HG03064 (cell line): ENCODE results near the gene LAMC3.

Source experiments
- ATAC-seq: cut with Tn5 transposase; IDR thresholded peaks from one replicate; pipeline ENCODE4 v1.9.1; 2021; ENCODE audit warnings: low read depth; ENCODE audit not compliant: unreplicated experiment

The LAMC3 gene

DNA sequence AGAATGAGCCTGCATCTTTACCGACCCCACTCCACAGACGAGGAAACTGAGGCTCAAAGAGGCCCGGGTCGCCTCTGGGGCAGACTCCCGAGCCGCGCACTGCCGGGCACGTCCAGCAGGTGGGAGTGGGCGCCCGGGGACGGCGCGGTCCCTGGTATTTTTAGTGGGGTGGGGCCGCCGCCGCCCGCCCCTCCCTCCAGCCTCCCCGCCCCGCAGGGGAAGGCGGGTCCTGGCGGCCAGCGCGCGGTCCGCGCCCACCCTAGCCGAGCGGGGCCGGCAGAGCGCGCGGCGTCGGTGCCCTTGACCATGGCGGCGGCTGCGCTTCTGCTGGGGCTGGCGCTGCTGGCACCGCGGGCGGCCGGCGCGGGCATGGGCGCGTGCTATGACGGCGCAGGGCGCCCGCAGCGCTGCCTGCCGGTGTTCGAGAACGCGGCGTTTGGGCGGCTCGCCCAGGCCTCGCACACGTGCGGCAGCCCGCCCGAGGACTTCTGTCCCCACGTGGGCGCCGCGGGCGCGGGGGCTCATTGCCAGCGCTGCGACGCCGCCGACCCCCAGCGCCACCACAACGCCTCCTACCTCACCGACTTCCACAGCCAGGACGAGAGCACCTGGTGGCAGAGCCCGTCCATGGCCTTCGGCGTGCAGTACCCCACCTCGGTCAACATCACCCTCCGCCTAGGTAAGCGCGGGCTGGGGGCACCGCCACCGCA is at the start of gene LAMC3:
Gene LAMC3 (plus strand): TSS at position 266 of the 710 bp plus-strand sequence. CDS start 41 bp downstream, at position 307.
- no peak for ATAC-seq

DNA sequence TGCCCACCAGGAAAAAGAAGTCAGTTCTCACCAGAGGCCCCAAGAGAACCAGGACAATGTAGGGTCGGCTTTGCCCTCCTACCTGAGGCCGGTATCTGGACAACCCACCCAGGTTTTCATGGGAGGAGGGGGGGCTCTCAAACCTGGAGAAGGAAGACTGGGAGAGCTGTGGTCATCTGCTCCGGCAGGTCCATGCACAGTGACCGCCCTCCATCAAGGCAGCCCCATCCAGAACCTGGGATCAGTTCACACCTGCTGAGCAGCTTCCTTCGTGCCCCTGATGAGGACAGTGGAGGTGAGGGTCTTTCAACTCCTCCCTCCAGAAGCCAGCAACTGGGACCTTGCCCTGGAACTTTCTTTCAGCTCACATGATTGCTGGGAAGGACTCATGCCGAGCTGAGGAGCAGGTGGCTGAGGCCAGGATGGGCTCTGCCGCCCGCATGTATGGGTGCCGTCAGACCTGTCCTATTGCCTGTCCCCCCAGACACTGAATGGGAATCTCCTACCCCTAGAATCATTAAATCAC is 49.1 kb upstream of the LAMC3 start:
- no peak for ATAC-seq

DNA sequence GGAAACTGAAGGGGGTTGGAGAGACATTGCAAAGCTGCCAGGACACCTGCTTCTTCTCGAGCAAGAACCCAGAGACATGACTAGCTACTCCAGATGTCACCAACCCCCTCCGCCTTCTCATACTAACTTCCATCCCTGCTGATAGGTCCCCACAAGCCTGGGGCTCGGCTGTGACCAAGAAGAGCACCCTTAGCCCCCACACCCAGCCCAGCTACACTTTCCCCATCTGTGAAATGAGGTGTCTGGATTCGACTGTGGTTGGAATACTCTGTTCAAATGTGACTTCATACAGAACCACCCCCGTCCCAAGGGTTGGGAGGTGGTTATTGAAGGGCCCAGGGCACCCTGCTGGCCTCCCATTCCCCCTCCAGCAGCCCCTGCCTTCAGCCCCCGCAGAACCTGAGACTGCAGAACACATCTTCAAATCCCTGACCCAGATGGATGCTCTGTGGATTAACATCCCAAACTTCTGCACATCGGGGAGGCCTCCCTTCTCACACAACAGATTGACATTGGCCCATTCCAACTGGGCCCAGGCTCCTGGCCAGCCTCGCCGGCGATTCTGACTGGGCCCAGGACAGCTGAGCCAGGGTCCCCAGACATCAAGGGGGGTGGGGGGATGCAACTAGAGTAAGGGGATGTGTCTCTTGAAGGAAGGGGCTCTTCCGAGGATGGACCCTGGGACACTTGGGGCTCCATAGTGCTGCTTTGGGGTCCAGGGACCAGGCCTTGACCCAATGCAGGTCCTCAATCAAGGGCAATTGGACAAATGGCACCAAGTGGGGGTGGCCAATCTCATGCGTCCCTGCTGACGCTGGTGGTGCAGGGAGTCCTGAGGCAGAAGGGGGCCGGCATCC is 48.2 kb upstream of the LAMC3 start:
- ATAC-seq: no peak

DNA sequence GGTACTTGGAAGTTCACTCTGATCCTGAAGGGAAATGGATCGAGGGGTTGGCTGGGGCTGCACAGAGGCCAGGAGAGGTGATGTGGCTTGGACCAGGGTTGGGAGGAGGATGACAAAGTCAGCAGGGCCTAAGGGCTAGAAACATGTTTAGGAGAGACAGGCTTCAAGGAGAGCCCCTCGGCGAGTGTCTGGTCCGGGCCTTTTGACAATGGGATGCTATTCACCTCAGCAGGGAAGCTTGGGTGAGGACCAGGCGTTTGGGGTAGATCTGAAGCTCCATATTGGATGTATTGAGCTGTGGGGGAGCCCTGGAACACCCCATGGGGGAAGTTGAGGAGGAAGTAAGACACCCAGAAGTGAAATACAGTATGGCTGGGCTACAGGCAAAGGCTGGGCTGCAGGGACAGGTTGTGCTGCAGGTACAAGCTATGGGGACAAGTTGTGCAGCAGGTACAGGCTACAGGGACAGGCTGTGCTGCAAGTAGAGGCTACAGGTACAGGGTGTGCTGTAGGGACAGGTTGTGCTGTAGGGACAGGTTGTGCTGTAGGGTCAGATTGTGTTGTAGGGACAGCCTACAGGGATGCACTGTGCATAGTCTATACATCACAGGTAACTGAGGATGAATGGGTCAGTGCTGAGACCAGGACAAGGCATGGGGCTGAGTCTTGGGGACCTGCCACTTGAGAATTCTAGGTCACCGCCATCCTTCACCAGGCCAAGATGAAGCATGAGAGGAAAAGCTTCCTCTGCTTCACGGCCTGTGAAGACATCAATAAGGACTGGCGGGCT is 47.3 kb upstream of the LAMC3 start:
- no peak for ATAC-seq

DNA sequence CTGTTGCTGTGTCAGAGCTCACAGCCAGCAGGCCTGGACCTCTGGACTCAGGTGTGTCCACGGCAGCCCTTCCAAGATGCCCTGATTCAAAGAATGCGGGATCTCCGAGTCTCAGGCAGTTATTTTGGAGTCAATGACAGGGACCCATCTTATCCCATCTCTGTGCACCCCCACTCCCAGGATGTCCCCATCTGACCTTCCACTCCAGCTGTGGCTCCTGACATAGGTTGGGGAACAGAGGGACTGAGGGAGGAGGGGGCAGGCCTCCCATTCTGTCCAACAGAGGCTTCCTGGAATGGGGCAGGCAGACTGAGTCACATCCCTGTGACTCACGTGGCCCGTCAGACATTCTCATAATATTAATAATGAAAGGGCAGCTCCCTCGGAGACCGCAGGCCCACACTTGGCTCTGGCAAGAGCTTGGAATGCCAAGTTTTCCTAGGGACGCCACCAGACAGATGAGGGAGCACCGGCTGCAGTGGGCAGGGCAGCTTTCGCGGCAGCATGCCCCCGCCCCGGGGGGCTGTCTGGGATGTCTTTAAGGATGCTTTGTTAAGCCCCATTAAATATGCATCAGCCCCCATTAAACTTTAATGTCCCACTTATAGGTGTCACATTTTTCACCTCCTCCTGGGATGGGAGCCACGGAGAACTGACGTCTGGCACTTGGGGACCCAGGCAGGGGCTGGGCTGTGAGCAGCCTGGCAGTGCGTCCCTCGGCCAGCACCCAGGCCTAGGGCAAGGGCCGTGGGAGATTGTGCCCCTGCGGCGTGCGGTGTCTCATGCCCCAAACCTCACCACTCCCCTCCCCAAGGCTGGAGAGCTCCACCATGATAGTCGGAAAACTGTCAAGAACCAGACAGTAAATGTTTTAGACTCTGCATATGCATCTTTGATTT is 46.3 kb upstream of the LAMC3 start:
- no peak for ATAC-seq

DNA sequence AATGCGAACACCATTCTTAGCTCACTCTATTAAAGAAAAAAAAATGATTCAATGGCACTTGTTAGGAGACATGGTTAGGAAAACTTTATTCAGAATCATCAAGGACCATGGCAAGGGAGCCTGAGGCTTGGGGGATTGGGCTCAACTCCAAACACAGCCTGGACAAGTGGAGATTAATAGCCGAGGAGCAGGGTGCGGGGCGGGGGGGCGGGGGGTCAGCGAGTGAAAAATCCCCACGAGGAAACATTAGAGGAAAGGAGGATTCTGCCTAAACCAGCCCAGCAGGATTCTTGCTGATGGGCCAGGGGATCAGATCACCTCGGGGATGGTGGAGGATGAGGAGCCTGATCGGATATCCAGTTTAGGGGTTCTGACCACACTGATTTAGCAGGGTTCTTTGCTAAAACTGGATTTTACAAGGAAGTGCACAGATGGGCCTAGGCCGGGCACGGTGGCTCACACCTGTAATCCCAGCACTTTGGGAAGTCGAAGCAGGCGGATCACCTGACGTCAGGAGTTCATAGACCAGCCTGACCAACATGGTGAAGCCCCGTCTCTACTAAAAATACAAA is 45.6 kb upstream of the LAMC3 start:
- no peak for ATAC-seq

DNA sequence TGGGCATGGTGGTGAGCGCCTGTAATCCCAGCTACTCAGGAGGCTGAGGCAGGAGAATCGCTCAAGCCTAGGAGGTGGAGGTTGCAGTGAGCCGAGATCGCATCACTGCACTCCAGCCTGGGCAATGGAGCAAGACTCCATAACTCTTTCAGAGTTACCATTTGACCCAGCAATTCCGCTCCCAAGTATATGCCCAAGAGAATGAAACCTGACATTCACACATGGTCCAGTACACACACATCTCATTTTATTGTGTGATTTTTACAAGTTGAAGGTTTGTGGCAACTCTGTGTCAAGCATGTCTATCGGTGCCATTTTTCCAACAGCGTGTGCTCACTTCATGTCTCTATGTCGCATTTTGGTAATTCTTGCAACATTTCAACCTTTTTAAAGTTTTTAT is 45.1 kb upstream of the LAMC3 start:
- ATAC-seq: no peak

DNA sequence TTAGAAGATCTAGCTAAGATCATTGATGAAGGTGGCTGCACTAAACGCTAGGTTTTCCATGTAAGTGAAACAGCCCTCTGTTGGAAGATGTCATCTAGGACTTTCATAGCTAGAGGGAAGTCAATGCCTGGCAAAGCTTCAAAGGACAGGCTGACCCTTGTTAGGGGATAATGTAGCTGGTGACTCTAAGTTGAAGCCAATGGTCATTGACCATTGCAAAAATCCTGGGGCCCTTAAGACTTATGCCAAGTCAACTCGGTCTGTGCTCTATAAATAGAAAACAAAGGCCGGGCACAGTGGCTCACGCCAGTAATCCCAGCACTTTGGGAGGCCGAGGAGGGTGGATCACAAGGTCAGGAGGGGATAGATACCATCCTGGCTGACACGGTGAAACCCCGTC is 43.3 kb upstream of the LAMC3 start:
- ATAC-seq: no peak

DNA sequence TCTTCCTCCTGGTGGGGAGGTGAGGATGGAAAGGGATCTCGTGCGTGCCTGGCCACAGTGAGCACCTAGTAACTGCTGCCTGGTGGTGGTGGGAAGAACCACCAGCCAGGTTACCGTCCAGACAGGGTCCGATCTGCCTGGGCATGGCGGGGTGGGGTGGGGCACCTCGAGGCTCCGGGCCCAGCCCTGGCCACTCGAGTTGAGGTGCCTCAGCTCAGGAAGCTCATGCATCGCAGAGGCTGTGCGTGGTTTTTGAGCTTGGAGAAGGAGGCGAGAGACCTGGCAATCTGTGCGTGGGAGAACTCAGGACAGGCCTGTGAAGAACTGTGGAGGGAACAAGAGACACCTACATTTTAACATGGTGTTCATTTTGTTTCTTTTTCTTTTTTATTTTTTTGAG is 38.9 kb upstream of the LAMC3 start:
- no peak for ATAC-seq

DNA sequence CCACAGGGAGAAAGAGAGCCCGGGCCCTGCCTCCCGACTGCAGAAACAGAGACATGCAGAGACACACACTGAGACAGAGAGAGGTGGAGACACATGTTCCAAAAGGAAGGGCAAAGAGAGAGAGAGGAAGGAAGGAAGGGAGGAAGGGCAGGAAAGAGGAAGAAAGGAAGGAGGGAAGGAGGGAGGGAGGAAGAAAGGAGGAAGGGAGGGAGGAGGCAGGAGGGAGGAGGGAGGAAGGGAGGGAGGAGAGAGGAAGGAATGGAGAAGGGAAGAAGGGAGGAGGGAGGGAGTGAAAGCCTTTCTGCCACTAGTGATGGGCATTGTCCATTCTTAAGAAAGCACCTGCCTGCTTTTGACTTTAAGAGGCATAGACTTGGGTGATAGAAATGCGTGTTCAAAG is 38.1 kb upstream of the LAMC3 start:
- no peak for ATAC-seq

DNA sequence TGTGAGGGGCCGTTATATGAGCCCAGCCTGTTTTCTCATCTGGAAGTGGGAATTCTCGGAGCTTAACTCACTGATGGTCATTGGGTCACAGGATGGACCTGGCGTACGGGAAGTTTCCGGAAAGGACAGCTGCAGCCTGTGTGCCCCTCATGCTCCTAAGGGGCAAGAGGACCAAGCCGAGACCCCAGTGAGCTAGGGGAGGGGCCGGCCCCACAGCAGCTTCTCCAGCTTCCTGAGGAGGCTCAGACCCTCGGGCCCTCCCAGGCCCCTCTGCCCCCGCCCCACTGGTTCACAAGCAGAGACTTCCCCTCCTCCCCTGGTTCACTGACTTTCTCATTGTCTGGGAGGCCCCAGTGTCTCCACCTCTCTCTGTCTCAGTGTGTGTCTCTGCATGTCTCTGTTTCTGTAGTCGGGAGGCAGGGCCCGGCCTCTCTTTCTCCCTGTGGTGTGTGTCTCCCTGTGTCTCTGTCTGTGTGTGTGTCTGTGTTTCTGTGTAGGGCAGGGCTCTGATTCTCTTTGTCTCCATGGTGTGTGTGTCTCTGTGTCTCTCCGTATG is 37.6 kb upstream of the LAMC3 start:
- no peak for ATAC-seq

DNA sequence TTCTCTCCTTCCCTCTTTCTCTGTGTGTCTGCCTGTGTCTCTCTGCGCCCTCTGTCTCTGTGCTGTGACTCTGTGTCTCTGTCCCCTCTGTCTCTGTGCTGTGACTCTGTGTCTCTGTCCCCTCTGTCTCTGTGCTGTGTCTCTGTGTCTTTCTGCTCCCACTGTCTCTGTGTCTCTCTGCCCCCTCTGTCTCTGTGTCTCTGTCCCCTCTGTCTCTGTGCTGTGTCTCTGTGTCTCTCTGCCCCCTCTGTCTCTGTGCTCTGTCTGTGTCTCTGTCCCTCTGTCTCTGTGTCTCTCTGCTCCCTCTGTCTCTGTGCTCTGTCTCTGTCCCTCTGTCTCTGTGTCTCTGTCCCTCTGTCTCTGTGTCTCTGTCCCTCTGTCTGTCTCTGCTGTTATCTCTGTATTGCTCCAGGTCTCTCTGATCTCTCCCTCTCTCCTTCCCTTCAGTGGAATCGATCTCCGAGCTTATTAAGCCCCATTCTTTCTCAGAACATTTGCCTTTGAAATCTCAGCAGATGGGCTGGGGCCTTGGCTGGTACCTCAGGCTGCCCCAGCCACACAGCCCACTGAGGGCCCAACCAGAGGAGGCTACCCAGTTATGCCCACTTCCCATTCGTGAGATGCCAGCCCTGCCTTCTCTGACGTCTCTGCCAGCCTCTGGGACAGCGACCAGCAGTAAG is 36.6 kb upstream of the LAMC3 start:
- no peak for ATAC-seq

DNA sequence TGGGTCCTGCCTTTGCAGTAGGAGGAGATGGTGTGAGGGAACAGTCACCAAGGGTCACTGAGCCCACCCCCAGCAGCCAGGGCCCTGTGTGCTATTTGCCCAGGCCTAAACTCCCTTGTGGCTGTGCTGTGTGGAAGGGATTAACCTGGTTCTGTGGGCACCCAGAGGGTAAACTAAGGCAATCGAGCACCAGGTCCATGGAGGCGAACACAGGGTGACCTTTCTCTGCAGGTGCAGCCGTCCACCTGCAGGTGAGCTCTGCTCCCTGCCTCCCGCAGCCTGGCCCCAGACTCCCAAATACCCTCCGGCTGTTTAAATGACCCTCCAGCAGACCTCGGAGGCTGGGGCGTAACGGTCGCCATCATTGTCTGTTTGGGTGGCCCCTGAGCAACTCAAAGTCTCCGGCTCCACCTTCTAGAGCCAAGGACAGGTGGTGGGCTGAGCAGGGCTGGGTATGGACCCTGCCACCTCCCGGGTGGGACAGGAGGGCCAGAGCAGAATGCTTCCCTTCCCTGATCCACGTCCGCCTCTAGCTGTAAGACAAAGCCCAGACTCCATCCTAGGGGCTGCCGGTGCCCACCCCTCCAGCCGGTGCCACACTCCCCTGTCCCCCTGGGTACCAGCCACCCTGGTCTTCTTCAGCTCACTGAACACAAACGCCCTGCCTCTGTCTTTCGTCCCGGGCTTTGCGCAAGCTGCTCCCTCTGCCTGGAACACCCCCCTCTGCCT is 35.9 kb upstream of the LAMC3 start:
- no peak for ATAC-seq

DNA sequence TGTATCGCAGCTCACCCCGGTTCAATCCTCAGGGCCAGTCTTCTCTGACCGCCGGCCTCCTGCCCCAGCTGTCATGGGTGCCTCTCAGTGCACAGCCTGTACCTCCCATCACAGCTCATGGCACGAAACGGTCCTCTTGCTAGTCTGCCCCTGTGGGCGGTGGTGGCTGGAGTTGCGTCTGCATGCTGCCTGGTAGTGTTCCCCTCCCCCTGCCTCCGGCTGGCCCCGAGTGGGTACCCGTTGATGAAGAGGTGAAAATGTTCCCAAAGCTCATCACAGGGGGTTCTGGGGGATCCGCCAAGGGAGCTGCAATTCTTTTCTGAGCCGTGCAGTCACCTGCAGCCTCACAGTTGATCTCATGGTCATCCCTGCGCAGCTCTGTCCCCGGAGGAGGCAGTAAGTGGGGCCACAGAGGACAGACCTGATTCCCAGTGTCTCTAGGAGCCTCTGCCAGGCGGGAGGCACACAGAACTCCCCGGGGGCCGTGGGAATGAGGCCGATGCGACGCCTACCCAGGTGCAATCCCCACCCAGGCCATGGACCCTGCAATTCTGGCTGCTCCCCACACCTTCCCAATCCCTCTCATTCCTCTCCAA is 35.2 kb upstream of the LAMC3 start:
- ATAC-seq: no peak

DNA sequence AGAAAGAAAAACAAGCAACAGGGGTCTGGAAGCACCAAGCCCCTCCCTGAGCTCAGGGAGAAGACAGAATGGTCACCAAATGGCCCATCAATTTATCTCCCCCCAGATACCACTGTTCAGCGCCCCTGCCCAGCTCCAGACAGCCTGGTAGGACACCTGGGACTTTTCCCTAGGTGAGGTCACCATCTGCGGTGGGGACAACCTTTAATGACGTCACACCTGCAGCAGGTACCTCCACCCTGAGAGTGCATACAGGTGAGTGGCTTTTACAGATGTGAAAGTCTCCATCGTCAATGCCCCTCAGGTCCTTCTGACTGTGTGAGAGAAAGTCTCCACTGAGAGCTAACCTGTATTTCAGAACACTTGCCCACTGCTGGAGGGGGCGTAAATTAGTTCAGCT is 34.3 kb upstream of the LAMC3 start:
- no peak for ATAC-seq

DNA sequence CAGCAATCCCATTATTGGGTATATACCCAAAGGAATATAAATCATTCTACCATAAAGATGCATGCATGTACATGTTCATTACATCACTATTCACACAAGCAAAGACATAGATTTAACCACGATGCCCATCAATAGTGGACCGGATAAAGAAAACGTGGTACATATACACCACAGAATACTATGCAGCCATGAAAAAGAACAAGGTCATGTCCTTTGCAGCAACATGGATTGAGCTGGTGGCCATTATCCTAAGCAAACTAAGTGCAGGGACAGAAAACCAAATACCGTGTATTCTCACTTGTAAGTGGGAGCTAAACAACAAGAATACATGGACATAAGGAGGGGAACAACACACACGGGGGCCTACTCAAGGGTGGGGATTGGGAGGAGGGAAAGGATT is 33.8 kb upstream of the LAMC3 start:
- ATAC-seq: no peak

DNA sequence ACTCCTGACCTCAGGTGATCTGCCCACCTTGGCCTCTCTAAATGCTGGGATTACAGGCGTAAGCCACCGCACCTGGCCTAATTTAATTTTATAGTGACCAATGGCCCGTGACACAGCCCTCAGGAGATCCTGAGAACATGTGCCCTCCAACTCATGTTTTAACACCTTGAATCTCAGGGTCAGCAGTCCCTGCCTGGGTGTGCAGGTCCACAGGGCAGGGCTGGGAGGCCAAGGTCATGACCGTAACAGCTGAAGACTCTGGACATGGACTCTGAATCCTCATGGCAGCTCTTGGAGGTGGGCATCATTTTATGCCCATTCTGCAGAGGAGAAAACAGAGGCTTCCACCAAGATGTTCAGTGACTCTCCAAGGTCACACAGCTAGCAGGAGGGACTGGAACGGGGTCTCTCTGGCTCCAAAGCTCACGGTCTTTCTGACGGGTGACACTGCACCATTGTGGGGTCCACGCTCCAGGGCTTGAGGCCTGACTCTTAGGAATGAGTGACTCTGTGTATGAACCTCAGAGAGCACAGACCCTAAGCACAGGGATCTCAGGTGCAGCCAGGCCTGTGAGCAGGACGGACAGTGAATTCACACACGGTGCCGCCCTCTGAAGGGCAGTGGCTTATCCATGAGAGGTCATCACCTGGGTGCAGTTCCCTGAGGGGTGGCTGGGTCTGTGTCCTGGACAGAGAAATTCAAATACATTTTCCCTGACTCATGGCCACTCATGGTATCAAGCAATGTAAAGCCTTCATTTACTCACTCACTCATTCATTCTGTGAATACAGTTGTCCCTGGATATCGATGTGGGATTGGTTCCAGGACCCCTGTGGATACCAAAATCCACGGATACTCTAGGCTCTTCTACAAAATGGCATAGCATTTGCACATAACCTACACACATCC is 32.8 kb upstream of the LAMC3 start:
- no peak for ATAC-seq
